GM12872 (cell line): ENCODE measurements around the gene RAB11FIP4.

Experiments used
- TF ChIP-seq, protein P1 (sequence below): IDR thresholded peaks from 3 replicates; pipeline ENCODE4 v1.5.1; 2011; ENCODE audit warnings: low read depth, mild to moderate bottlenecking, low read length, moderate library complexity; ENCODE audit not compliant: insufficient read depth

Gene RAB11FIP4, protein sequence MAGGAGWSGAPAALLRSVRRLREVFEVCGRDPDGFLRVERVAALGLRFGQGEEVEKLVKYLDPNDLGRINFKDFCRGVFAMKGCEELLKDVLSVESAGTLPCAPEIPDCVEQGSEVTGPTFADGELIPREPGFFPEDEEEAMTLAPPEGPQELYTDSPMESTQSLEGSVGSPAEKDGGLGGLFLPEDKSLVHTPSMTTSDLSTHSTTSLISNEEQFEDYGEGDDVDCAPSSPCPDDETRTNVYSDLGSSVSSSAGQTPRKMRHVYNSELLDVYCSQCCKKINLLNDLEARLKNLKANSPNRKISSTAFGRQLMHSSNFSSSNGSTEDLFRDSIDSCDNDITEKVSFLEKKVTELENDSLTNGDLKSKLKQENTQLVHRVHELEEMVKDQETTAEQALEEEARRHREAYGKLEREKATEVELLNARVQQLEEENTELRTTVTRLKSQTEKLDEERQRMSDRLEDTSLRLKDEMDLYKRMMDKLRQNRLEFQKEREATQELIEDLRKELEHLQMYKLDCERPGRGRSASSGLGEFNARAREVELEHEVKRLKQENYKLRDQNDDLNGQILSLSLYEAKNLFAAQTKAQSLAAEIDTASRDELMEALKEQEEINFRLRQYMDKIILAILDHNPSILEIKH

DNA sequence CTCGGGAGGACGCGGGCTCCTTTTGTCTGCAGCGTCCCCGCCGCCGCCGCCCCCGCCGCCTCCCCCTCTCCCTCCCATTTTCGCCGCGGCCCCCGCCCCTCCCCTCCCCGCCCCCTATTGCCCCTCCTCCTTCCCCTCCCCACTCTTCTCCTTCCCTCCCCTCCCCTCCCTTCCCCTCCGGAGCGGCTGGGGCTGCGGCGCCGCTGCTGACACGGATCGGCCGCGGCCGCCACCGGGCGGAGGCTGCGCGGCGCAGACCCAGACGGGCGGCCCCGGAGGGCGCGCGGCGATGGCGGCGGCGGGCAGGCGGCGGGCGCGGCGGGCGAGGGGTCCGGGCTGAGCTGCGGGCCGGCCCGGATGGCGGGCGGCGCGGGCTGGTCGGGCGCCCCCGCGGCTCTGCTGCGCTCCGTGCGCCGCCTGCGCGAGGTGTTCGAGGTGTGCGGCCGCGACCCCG, at the start of gene RAB11FIP4:
TSS of gene RAB11FIP4 (plus strand) at position 180 of the 454 bp plus-strand sequence. CDS start at position 358, 178 bp downstream.
- TF ChIP-seq, protein P1, sequence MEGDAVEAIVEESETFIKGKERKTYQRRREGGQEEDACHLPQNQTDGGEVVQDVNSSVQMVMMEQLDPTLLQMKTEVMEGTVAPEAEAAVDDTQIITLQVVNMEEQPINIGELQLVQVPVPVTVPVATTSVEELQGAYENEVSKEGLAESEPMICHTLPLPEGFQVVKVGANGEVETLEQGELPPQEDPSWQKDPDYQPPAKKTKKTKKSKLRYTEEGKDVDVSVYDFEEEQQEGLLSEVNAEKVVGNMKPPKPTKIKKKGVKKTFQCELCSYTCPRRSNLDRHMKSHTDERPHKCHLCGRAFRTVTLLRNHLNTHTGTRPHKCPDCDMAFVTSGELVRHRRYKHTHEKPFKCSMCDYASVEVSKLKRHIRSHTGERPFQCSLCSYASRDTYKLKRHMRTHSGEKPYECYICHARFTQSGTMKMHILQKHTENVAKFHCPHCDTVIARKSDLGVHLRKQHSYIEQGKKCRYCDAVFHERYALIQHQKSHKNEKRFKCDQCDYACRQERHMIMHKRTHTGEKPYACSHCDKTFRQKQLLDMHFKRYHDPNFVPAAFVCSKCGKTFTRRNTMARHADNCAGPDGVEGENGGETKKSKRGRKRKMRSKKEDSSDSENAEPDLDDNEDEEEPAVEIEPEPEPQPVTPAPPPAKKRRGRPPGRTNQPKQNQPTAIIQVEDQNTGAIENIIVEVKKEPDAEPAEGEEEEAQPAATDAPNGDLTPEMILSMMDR = no peak

- TF ChIP-seq, protein P1 = no peak
Observed at GRCh38 chr17:31349454-31349853, 42.0 kb upstream of the RAB11FIP4 start.

DNA sequence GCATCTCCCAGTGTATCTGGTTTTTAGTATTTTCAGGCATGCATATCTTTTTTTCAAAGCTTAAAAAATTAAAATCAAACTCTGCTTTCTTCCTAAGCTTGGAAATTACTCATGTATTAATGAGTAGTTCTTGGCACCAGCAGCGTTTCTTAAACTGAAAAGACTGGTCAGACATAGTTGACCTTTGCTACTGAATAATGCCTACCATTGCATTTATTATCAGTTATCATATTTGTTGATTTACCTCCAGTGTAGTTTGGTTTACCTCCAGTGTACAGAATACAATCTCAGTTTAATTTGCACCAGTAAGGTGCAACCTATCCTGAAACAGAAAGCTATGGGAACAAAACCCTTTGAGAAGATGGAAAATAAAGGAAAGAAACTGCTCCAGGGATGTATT, 35.5 kb upstream of the RAB11FIP4 start:
- TF ChIP-seq, protein P1 = no peak

GRCh38 chr17:31357091-31357490, 34.4 kb upstream of the RAB11FIP4 start:
- TF ChIP-seq, protein P1 = no peak

- TF ChIP-seq, protein P1 = no peak
Observed at GRCh38 chr17:31357839-31358394, 33.6 kb upstream of the RAB11FIP4 start.

- TF ChIP-seq, protein P1 = no peak
Observed at GRCh38 chr17:31364012-31364411, 27.5 kb upstream of the RAB11FIP4 start.

GRCh38 chr17:31366088-31366487, 25.4 kb upstream of the RAB11FIP4 start:
- TF ChIP-seq, protein P1 = no peak
